Calu3 (cell line): ENCODE results near the gene FRY. TPM values are rescaled to one million over a fixed set of nuclear protein-coding genes. Genes with fewer than 3 reads are reported as not detected.

Experiments used
- BruUV-seq: library from RNA; stranded (reverse); fragments of 400-500 nt; replicated peaks from 2 replicates; lab custom pipeline; 2021; lab: Mats Ljungman, UMichigan
- CTCF ChIA-PET: fragments of 300-600 bp; sonication (Branson Sonifier 250); formaldehyde crosslinking; loops from one replicate; lab custom pipeline; 2022; ENCODE audit warnings: antibody characterized with exemption; lab: Charles Lee
- DNase-seq: peaks from one replicate; pipeline ENCODE4 v3.0.0; 2022
- H3K27ac Mint-ChIP-seq: one replicate; pipeline ENCODE4 v1.8.0; 2022; ENCODE audit warnings: mixed read lengths; ENCODE audit not compliant: unreplicated experiment
- H3K27me3 Mint-ChIP-seq: one replicate; pipeline ENCODE4 v1.8.0; 2022; ENCODE audit warnings: mixed read lengths; ENCODE audit not compliant: unreplicated experiment
- H3K36me3 Mint-ChIP-seq: one replicate; pipeline ENCODE4 v1.8.0; 2022; ENCODE audit warnings: mild to moderate bottlenecking, moderate library complexity, mixed read lengths; ENCODE audit not compliant: insufficient read depth, unreplicated experiment
- H3K4me1 Mint-ChIP-seq: one replicate; pipeline ENCODE4 v1.8.0; 2022; ENCODE audit warnings: mild to moderate bottlenecking, low read depth, mixed read lengths; ENCODE audit not compliant: unreplicated experiment
- H3K4me3 Mint-ChIP-seq: one replicate; pipeline ENCODE4 v1.8.0; 2022; ENCODE audit warnings: mild to moderate bottlenecking, low read depth, moderate library complexity, mixed read lengths; ENCODE audit not compliant: unreplicated experiment
- H3K9me3 Mint-ChIP-seq: one replicate; pipeline ENCODE4 v1.8.0; 2022; ENCODE audit warnings: low read depth, mixed read lengths; ENCODE audit not compliant: unreplicated experiment
- intact Hi-C: fragments of 100-400 bp; cut with micrococcal nuclease; formaldehyde crosslinking; loops from one replicate; pipeline ENCODE4 v1.10.0; 2022; ENCODE audit not compliant: unreplicated experiment
- total RNA-seq: library from RNA; stranded (reverse); gene quantifications from 2 replicates; pipeline ENCODE4 v1.2.3, GENCODE V29; 2022
- TF ChIP-seq, protein P1 (sequence below): fragments of 200-600 bp; IDR thresholded peaks from one replicate; pipeline ENCODE4 v1.8.0; 2022; ENCODE audit warnings: antibody characterized with exemption; ENCODE audit not compliant: unreplicated experiment

The FRY gene
- total RNA-seq, 1 experiment from 2014 or later = 6.2 TPM

DNA sequence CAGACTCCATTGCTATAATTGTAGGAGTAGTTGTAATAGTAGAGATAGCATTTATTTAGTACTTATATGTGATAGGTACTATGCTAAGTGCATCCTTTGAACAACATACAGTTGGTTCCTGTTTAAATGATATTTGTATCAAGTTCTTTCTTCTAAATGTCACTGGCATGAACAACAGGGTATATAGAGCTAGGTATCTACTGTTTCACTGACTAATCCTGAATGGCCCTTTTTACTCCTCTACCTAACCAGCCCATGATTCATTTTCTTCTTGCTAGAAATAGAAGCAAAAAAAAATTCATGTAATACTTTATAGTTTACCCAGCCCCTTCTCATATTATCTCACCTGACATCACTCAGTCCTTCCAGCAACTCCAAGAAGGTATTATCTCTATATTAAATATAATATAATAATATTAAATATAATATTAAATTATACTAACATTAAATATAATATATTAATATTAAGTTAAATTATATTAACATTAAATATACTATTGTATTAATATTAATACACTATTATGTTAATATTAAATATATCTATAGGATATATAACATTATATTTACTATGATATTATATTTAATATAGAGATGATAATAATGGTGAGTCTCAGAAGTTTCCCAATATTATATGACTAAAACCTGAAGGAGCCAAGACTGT lies 74.2 kb downstream of the FRY start:
- Mint-ChIP-seq H3K27ac (no peak overlapping the region), H3K4me1 (no peaks in the 10 kb centered on the region), H3K9me3 (no peaks in the 10 kb centered on the region), H3K36me3 (no peaks in the 10 kb centered on the region), H3K27me3 (no peaks in the 10 kb centered on the region), H3K4me3 (no peak overlapping the region)
- DNase-seq = no peak
- intact Hi-C loops = no loop called here
- no TSS peak for BruUV-seq
- CTCF ChIA-PET = no interaction called here
- TF ChIP-seq, protein P1, sequence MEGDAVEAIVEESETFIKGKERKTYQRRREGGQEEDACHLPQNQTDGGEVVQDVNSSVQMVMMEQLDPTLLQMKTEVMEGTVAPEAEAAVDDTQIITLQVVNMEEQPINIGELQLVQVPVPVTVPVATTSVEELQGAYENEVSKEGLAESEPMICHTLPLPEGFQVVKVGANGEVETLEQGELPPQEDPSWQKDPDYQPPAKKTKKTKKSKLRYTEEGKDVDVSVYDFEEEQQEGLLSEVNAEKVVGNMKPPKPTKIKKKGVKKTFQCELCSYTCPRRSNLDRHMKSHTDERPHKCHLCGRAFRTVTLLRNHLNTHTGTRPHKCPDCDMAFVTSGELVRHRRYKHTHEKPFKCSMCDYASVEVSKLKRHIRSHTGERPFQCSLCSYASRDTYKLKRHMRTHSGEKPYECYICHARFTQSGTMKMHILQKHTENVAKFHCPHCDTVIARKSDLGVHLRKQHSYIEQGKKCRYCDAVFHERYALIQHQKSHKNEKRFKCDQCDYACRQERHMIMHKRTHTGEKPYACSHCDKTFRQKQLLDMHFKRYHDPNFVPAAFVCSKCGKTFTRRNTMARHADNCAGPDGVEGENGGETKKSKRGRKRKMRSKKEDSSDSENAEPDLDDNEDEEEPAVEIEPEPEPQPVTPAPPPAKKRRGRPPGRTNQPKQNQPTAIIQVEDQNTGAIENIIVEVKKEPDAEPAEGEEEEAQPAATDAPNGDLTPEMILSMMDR = no peak

DNA sequence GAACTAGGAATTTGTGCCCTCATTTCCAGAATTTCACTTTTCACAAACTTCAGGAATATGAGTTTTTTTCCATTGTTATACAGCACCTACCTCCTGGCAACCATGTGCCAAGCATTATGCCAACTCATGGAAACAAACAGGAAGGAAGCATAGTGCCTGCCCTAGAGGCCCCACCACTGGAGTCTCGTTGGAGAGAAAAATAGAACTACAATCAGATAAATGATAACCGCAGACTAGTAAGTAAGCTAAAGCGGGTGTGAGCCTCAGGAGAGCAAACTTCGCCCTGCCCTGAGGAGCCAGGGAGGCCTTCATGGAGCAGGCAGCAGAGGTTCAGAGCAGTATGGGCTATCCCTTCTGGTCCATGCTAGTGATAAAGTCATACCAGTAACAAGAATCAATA lies 75.9 kb downstream of the FRY start:
- H3K9me3 Mint-ChIP-seq = no peaks in the 10 kb centered on the region
- no peak overlapping the region for H3K27ac Mint-ChIP-seq
- no peak overlapping the region for H3K4me3 Mint-ChIP-seq
- CTCF ChIA-PET = no interaction called here
- TF ChIP-seq, protein P1 = no peak
- no peaks in the 10 kb centered on the region for H3K4me1 Mint-ChIP-seq
- no peaks in the 10 kb centered on the region for H3K27me3 Mint-ChIP-seq
- intact Hi-C loops = no loop called here
- no peak for DNase-seq
- H3K36me3 Mint-ChIP-seq = no peaks in the 10 kb centered on the region
- no TSS peak for BruUV-seq

DNA sequence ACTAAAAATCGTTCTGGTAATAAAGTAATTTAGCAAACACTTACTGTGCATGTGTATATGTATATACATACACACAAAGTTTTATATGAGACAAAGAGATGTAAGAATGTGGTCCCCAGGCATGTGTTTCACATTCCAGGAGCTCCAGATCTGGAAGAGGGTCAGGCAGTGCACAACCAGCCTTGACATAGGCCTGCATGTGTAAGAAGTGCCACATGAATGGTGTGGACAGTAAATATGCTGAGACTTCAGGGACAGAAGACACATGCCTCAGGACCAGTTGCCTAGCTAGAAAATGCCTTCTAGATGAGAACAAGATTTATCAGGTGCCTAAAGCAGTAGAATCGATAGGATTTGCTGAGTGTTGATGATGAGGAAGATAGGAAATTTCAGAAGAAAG lies 76.4 kb downstream of the FRY start:
- no peaks in the 10 kb centered on the region for H3K36me3 Mint-ChIP-seq
- BruUV-seq = no TSS peak
- DNase-seq = no peak
- CTCF ChIA-PET = no interaction called here
- no peaks in the 10 kb centered on the region for H3K27me3 Mint-ChIP-seq
- H3K9me3 Mint-ChIP-seq = no peaks in the 10 kb centered on the region
- no peak overlapping the region for H3K27ac Mint-ChIP-seq
- H3K4me1 Mint-ChIP-seq = no peaks in the 10 kb centered on the region
- H3K4me3 Mint-ChIP-seq = no peak overlapping the region
- TF ChIP-seq, protein P1 = no peak
- intact Hi-C loops = no loop called here

DNA sequence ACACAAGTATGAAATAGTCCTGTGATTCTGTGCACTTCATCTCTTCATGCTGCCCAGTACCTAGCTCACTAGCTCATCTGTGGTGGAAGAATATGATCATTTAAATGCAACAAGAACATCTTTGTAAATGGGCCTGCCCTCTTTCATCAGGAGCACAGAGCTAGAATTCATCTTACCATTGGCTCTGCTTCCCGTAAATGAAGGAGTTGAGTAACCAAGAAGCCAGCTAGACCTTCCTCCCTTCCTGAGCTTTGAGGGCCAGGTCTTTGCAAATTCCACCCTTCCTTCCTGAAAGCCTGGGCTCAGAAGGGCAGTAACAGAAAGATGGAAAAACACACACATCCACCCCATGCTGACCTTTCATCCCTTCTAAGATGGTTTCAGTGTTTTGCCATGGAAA lies 82.0 kb downstream of the FRY start:
- CTCF ChIA-PET = no interaction called here
- no peaks in the 10 kb centered on the region for H3K9me3 Mint-ChIP-seq
- intact Hi-C loops = no loop called here
- H3K4me1 Mint-ChIP-seq = no peaks in the 10 kb centered on the region
- TF ChIP-seq, protein P1 = no peak
- BruUV-seq = no TSS peak
- no peak overlapping the region for H3K4me3 Mint-ChIP-seq
- H3K36me3 Mint-ChIP-seq = no peaks in the 10 kb centered on the region
- DNase-seq = no peak
- H3K27me3 Mint-ChIP-seq = no peaks in the 10 kb centered on the region
- no peak overlapping the region for H3K27ac Mint-ChIP-seq
